Right cardiac atrium (tissue), 5 donors: ENCODE results near the gene SLC43A2. TPM values are rescaled to one million over a fixed set of nuclear protein-coding genes. Genes with fewer than 3 reads are reported as not detected.
"Not testable (repeated sequence)": the region's sequence is repeated elsewhere in the genome, so short reads cannot be mapped to it uniquely, and the experiment has no call there.

Experiments used
- ATAC-seq, 2 donors: fragments of 200-7000 bp; cut with Tn5 transposase; one replicate each; pipeline versions ENCODE4 v1.8.0 to v1.9.1; 2020; ENCODE audit warnings: moderate library complexity in 2 of 2, mild to moderate bottlenecking in 1 of 2
- DNase-seq, 3 donors: peaks; one replicate each; pipeline ENCODE4 v3.0.0-alpha.2; 2020
- H3K27ac ChIP-seq: one replicate; pipeline ENCODE4 v1.5.1; 2013; ENCODE audit warnings: mild to moderate bottlenecking, low read length, control low read depth, moderate library complexity
- H3K27me3 ChIP-seq: one replicate; pipeline ENCODE4 v1.6.1; 2013; ENCODE audit not compliant: control insufficient read depth, insufficient read depth
- H3K4me1 ChIP-seq: one replicate; pipeline ENCODE4 v1.6.1; 2013; ENCODE audit warnings: low read length; ENCODE audit not compliant: control insufficient read depth, insufficient read depth
- H3K4me3 ChIP-seq: one replicate; pipeline ENCODE4 v1.5.1; 2013; ENCODE audit warnings: low read length, control low read depth
- H3K9me3 ChIP-seq: one replicate; pipeline ENCODE4 v1.6.1; 2013; ENCODE audit warnings: low read length; ENCODE audit not compliant: control insufficient read depth
- WGBS: extraction: QIAGEN DNeasy Blood & Tissue Kit; methylation state at CpG from one replicate; pipeline ENCODE4 v1.1.7; 2013; 5-methylcytosine and 5-hydroxymethylcytosine counted together
- intact Hi-C, 4 donors: fragments of 100-400 bp; cut with DNase I; formaldehyde crosslinking; loops; one replicate each; pipeline versions ENCODE4 v1.11.0 to v1.14.0; 2022 to 2023
- long read RNA-seq, 4 donors: library from polyadenylated mRNA; unstranded; transcript quantifications; one replicate each; pipeline ENCODE4 v2.0.0, GENCODE V29; 2020 to 2021
- polyA plus RNA-seq: library from polyadenylated mRNA; stranded (reverse); fragments of 200-250 nt; gene quantifications from one replicate; pipeline ENCODE4 v1.2.3, GENCODE V29; 2013
- total RNA-seq, 4 donors: library from RNA; stranded (reverse); fragmentation: NEBNext Ultra II Directional; extraction: Animal tissue kit (Norgen Biotek cat#: 25700); gene quantifications; one replicate each; pipeline ENCODE4 v1.2.1, GENCODE V29; 2021
- donor health status: healthy with polysubstance abuse.
- donor health status: DM: no; HTN: yes; CAD: no.
- donor health status: DM: no; HTN: no; CAD: no.
- donor health status: DM: no; HTN: yes; CAD: no; lungs with severe emphysema.
- donor health status: DM: yes; HTN: yes; CAD: no.

Gene SLC43A2
- total RNA-seq, result 1 to 10 TPM; 4.2 to 6.7 (median 5.6) TPM
- polyA plus RNA-seq, result 3.4 TPM
- long read RNA-seq, donor 1, partial matches to known transcripts, result 2 of 3 reads
- long read RNA-seq, donor 1, other reads (novel, unspliced or antisense), result 1 of 3 reads
- long read RNA-seq, donor 2, full-length matches to known transcripts, result 9 of 16 reads
- long read RNA-seq, donor 2, partial matches to known transcripts, result 2 of 16 reads
- long read RNA-seq, donor 2, other reads (novel, unspliced or antisense), result 5 of 16 reads
- long read RNA-seq, donor 3, full-length matches to known transcripts, result 3 of 11 reads
- long read RNA-seq, donor 3, partial matches to known transcripts, result 1 of 11 reads
- long read RNA-seq, donor 3, other reads (novel, unspliced or antisense), result 7 of 11 reads
- long read RNA-seq, donor 4, full-length matches to known transcripts, result 2 of 5 reads
- long read RNA-seq, donor 4, partial matches to known transcripts, result 2 of 5 reads
- long read RNA-seq, donor 4, other reads (novel, unspliced or antisense), result 1 of 5 reads

DNA sequence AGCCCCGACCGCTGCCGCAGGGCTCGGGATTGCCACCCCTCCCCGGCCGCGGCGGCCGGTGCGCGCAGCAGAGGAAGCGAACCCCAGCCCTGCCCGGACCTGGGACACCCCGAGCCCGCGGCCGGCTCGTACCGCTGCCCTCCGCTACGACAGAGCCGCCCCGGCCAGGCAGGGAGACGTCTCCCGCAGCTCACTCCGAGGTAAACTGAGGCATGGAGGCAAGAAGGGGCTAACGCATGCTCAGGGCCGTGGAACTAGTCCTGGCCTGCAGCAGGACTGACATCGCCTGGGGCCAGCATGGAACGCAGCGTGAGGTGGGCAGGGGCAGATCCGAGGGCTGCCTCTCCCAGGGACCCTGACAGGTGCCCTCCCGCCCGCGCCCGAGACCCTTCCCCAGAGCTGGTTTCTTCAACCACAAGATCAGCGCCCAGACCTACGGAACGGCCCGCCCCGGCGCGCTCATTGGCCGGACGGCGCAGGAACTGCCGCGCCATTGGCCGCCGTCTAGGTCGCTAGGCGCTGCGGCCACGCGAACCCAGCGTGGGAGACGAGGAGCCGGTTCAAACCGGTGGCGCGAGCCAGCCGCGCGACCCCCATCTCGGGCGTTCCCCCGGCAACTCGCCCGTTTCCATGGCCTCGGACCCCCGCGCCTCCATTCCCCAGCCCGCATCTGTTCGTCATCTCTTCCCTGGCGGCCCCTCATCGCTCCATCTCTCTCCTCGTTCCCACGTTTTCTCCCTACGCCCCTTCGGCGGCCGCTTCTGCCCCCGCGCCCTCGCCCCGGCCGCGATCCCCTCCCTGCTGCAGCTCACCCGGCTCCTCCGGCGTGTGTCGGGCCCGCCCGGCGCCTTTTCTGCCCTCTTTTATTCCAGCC lies at the start of gene SLC43A2:
Gene SLC43A2 (minus strand): TSS at position 853 of the 874 bp plus-strand sequence. CDS start 960 bp downstream, outside the sequence.
- Histone ChIP-seq H3K4me1 (peaks cover 1% of the 10 kb centered on the region), H3K9me3 (no peaks in the 10 kb centered on the region), H3K4me3 (peak within 1 kb of the TSS; percentile 76), H3K27me3 (no peaks in the 10 kb centered on the region), H3K27ac (peak within 1 kb of the TSS; percentile 63)
- peak; percentile 92 to 94 for ATAC-seq
- peak; percentile 81 to 92 (median 92) for DNase-seq
- WGBS, result under 1% methylated on average over 95 of the region's 95 CpGs
- intact Hi-C loops, result loop anchor here (2.0 to 5.0 kb wide), 2 partner anchors 51 to 53 kb away; no protein-coding TSS in a partner anchor

DNA sequence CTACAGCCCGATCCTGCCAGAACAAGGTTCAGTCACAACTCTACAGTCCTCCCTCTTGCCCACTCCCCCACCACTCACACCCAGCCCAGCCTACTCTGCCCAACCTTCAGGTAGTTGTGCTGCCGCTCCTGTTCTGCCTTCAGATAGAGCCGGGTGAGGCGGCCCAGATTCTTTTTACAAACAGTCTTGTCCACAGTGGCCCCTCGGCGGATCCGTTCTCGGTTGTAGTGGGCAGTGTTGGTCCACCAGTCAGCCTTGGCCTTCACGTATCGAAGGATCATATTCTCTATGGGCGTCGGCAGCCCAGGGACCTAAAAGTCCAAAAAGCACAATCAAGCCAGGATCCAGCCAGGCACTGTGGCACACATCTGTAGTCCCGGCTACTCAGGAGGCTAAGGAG lies 47.8 kb upstream of the SLC43A2 start:
- no peaks in the 10 kb centered on the region for H3K27me3 ChIP-seq
- H3K27ac ChIP-seq, result no peak overlapping the region
- no peaks in the 10 kb centered on the region for H3K9me3 ChIP-seq
- WGBS, result 92% methylated on average over 13 of the region's 13 CpGs
- no peak for DNase-seq
- ATAC-seq, result no peak
- H3K4me1 ChIP-seq, result no peaks in the 10 kb centered on the region
- H3K4me3 ChIP-seq, result no peak overlapping the region
- intact Hi-C loops, result loop anchor here in 2 of 4 donors (10.0 kb wide), 1 partner anchor 368 kb away; the partner anchor contains the start of gene OVCA2 (in 2 of the 2)

DNA sequence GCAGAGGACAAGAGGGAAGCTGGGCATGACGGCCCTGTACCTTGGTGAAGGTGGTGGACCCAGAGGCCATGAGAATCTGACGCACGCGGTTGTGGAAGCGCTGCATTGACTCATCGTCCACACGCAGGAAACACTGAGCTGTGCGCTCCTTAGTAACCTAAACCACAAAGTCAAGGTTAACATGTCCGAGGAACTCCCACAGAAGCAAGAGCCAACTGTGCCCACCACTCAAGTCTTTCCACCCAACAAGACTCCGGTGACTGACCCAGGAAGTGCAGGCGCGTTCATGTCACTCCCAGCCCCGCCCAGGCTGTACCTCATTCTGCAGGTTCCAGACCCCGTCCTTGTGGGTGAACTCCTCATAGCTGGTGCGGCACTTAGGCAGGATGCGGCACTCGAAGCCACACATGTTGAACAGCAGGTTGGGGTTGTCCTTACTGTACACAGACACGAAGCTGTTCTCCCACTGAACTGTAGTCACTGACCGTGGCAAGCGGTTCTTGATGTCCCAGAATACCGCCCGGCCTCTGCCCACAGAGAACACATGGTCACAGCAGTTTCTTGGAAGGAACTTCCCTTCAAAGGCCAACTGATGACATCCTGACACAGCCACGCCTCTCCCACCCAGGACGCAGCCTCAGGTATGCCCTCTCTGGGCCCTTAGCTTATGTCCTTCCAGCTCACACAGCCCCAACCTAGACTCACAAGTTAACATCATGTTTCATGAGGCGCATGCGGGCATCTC lies 44.6 kb upstream of the SLC43A2 start:
- WGBS, result 90% methylated on average over 26 of the region's 26 CpGs
- intact Hi-C loops, result loop anchor here in 2 of 4 donors (5.0 to 10.0 kb wide), 2 partner anchors 39 to 372 kb away; partner anchors contain the start of genes OVCA2 (in 2 of the 2) and TLCD2 (in 1 of the 2)
- no peak overlapping the region for H3K27ac ChIP-seq
- no peaks in the 10 kb centered on the region for H3K9me3 ChIP-seq
- peaks cover 2% of the 10 kb centered on the region for H3K4me1 ChIP-seq
- DNase-seq (no peak), ATAC-seq (no peak)
- H3K27me3 ChIP-seq, result no peaks in the 10 kb centered on the region
- no peak overlapping the region for H3K4me3 ChIP-seq

DNA sequence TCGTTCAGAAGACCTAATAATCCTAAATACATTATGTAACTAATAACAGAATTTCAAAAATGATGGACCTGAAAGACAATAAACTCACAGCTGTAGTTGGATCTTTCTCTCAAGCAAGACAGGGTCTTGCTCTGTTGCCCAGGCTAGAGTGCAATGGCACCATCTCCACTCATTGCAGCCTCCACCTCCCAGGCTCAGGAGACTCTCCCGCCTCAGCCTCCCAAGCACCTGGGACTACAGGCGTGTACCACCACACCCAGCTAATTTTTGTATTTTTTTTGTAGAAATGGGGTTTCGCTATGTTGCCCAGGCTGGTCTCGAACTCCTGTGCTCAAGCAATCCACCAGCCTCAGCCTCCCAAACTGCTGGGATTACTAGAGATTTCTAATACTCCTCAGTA lies 35.3 kb upstream of the SLC43A2 start:
- H3K4me3 ChIP-seq, DNase-seq, H3K27ac ChIP-seq, intact Hi-C loops, H3K9me3 ChIP-seq, ATAC-seq, H3K4me1 ChIP-seq, H3K27me3 ChIP-seq: not testable (repeated sequence)
- 92% methylated on average over 5 of the region's 5 CpGs for WGBS

DNA sequence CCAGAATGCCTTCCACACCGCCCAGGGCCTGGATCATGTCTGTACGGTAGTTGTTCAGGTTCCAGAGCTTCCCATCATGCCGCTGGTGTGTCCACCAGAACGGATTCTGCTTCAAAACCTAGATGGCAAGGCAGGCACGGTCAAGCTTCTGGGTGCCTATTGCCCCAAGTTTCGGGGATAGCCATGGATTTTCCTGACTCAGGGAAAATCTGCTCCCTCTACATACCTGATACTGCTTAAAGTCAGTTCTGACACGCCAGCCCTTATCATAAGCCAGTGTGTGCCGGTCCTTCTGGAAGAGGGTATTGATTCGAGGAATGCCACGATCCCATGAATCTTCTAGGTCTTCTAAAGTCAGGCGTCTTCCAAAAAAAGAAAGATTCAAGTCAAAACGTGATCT lies 32.4 kb upstream of the SLC43A2 start:
- 92% methylated on average over 12 of the region's 12 CpGs for WGBS
- no peak overlapping the region for H3K27ac ChIP-seq

DNA sequence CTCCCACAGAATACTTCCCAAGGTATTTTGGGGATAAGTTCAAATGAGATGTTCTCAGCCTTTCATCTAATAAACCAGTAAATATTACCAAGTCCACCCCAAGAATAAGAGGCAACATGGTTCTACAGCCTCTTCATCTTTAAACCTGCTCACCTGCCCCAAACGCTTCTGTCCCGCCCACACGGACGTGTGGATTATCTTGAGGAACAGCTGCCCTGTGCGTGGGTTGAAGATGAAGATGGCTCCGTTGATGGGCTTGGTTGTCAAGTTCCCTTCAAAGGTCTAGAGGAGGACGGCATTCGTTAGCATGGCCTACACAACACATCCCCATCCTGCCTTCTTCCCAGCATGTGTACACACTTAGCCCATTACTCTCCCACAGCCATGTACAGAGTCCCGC lies 29.5 kb upstream of the SLC43A2 start:
- intact Hi-C loops, result loop anchor here in 1 of 4 donors (10.0 kb wide), 1 partner anchor 127 kb away; no protein-coding TSS in a partner anchor
- Histone ChIP-seq H3K4me3 (no peak overlapping the region), H3K27me3 (no peaks in the 10 kb centered on the region), H3K9me3 (no peaks in the 10 kb centered on the region), H3K4me1 (no peaks in the 10 kb centered on the region), H3K27ac (no peak overlapping the region)
- 90% methylated on average over 9 of the region's 9 CpGs for WGBS
- DNase-seq (peak in 2 of 3 donors; percentile 10 to 19), ATAC-seq (peak in 1 of 2 donors; percentile 10)

More for the DNA sequence above, 32.4 kb upstream of the SLC43A2 start:
- no peaks in the 10 kb centered on the region for H3K27me3 ChIP-seq
- H3K4me3 ChIP-seq, result no peak overlapping the region
- DNase-seq (no peak), ATAC-seq (no peak)
- intact Hi-C loops, result no loop called here
- H3K4me1 ChIP-seq, result no peaks in the 10 kb centered on the region
- H3K9me3 ChIP-seq, result no peaks in the 10 kb centered on the region

DNA sequence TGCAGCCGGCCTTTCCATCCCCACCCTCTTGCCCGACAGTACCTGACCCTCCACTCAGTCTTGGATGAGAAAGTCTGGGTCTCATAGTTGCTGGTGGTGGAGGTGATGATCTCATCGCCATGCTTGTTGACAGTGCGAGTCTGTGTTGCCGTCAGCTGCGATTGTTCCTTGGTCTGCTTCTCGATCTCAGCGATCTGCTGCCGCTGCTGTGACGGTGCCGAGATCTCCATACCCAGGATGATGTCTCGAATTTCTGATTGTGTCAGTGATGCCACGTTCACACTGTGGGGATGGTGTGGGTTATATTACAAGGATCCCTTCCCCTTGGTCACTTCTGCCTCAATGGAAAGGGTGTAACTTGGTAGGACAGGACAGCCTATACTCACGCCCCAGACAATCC lies 25.1 kb upstream of the SLC43A2 start:
- intact Hi-C loops, result loop anchor here in 1 of 4 donors (10.0 kb wide), 1 partner anchor 131 kb away; no protein-coding TSS in a partner anchor

DNA sequence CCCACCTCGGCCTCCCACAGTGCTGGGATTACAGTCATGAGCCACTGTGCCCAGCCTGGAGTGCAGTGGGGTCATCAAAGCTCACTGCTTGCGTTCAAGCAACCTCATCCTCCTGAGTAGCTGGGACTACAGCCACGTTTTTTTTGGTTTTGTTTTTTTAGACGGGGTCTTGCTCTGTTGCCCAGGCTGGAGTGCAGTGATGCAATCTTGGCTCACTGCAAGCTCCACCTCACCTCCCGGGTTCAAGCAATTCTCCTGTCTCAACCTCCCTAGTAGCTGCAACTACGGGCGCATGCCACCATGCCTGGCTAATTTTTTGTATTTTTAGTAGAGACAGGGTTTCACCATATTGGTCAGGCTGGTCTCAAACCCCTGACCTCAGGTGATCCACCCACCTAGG lies 24.2 kb upstream of the SLC43A2 start:
- not testable (repeated sequence) for ATAC-seq, H3K4me1 ChIP-seq, H3K27me3 ChIP-seq, H3K27ac ChIP-seq, H3K4me3 ChIP-seq, H3K9me3 ChIP-seq, DNase-seq
- intact Hi-C loops, result loop anchor here in 1 of 4 donors (10.0 kb wide), 1 partner anchor 132 kb away; no protein-coding TSS in a partner anchor
- WGBS, result 89% methylated on average over 7 of the region's 7 CpGs

More for the DNA sequence above, 25.1 kb upstream of the SLC43A2 start:
- Histone ChIP-seq H3K9me3 (no peaks in the 10 kb centered on the region), H3K4me3 (no peak overlapping the region), H3K27me3 (no peaks in the 10 kb centered on the region), H3K4me1 (peaks cover 2% of the 10 kb centered on the region), H3K27ac (no peak overlapping the region)
- WGBS, result 93% methylated on average over 14 of the region's 14 CpGs
- DNase-seq (peak in 2 of 3 donors; percentile 25 to 34), ATAC-seq (no peak)

DNA sequence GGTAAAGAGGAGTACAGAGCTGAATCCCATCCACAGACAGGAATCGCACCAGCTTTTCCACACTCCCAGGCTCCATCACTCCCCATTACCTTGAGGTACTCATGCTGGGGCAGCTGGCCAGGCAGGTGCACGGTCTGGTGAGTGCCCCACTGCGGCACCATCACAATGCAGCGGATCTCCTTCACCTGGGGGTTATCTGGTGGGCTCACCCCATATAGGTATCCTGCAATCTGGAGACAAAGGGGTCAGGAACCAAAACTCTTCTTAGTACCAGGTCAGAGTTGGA lies 22.9 kb upstream of the SLC43A2 start:
- no peak overlapping the region for H3K4me3 ChIP-seq
- no peaks in the 10 kb centered on the region for H3K9me3 ChIP-seq
- intact Hi-C loops, result loop anchor here in 1 of 4 donors (10.0 kb wide), 1 partner anchor 133 kb away; no protein-coding TSS in a partner anchor
- H3K27me3 ChIP-seq, result no peaks in the 10 kb centered on the region
- H3K27ac ChIP-seq, result no peak overlapping the region
- peak in 1 of 3 donors; percentile 67 for DNase-seq
- peaks cover 5% of the 10 kb centered on the region for H3K4me1 ChIP-seq
- no peak for ATAC-seq
- WGBS, result 96% methylated on average over 4 of the region's 4 CpGs
